GM21515 (cell line): Measurements from ENCODE around the gene MAP7D3.
"Not testable (repeated sequence)": the region's sequence is repeated elsewhere in the genome, so short reads cannot be mapped to it uniquely, and the experiment has no call there.

Experiments
- ATAC-seq: cut with Tn5 transposase; IDR thresholded peaks from one replicate; pipeline ENCODE4 v1.9.1; 2021; ENCODE audit not compliant: unreplicated experiment

MAP7D3 gene

GRCh38 chrX:136251041-136251991 is at the start of gene MAP7D3:
TSS of gene MAP7D3 (minus strand) at chrX:136251400. CDS start at chrX:136251358, 42 bp downstream.
- ATAC-seq = peak; percentile 90

GRCh38 chrX:136300721-136301120 is 49.5 kb upstream of the MAP7D3 start, which contains the start of gene ADGRG4:
TSS of gene ADGRG4 (plus strand) at chrX:136300963. CDS start at chrX:136308778, 7,815 bp downstream.
- not testable (repeated sequence) for ATAC-seq

GRCh38 chrX:136295380-136295779 is 44.2 kb upstream of the MAP7D3 start:
- ATAC-seq = no peak

- ATAC-seq = no peak
These were observed 41.5 kb upstream of the MAP7D3 start for GRCh38 chrX:136292656-136293055.

GRCh38 chrX:136291824-136292223 is 40.6 kb upstream of the MAP7D3 start:
- ATAC-seq = no peak

GRCh38 chrX:136286375-136286774 is 35.2 kb upstream of the MAP7D3 start:
- not testable (repeated sequence) for ATAC-seq

- ATAC-seq = no peak
These were observed 24.4 kb upstream of the MAP7D3 start for GRCh38 chrX:136275553-136275952.

- no peak for ATAC-seq
These were observed 22.8 kb upstream of the MAP7D3 start for GRCh38 chrX:136273986-136274385.

GRCh38 chrX:136272325-136272724 is 21.1 kb upstream of the MAP7D3 start:
- no peak for ATAC-seq

- ATAC-seq = no peak
These were observed 20.1 kb upstream of the MAP7D3 start for GRCh38 chrX:136271300-136271699.

- ATAC-seq = no peak
These were observed 18.7 kb upstream of the MAP7D3 start for GRCh38 chrX:136269921-136270320.

GRCh38 chrX:136268051-136269048 is 17.1 kb upstream of the MAP7D3 start:
- no peak for ATAC-seq

- ATAC-seq = no peak
These were observed 15.6 kb upstream of the MAP7D3 start for GRCh38 chrX:136266828-136267227.

GRCh38 chrX:136262812-136263315 is 11.7 kb upstream of the MAP7D3 start:
- ATAC-seq = no peak

GRCh38 chrX:136262243-136262642 is 11.0 kb upstream of the MAP7D3 start:
- ATAC-seq = no peak

GRCh38 chrX:136261321-136261720 is 10.1 kb upstream of the MAP7D3 start:
- no peak for ATAC-seq

GRCh38 chrX:136260776-136261175 is 9.6 kb upstream of the MAP7D3 start:
- no peak for ATAC-seq

- no peak for ATAC-seq
These were observed 8.3 kb upstream of the MAP7D3 start for GRCh38 chrX:136259543-136259942.

GRCh38 chrX:136258951-136259350 is 7.8 kb upstream of the MAP7D3 start:
- ATAC-seq = no peak

- ATAC-seq = no peak
These were observed 4.8 kb upstream of the MAP7D3 start for GRCh38 chrX:136256026-136256425.

GRCh38 chrX:136255541-136255940 is 4.3 kb upstream of the MAP7D3 start:
- no peak for ATAC-seq
